Sigmoid colon (tissue), 7 donors: Measurements from ENCODE around the gene MET. TPM values are rescaled to one million over a fixed set of nuclear protein-coding genes. Genes with fewer than 3 reads are reported as not detected.
"Not testable (repeated sequence)": the region's sequence is repeated elsewhere in the genome, so short reads cannot be mapped to it uniquely, and the experiment has no call there.

Experiments used
- DNase-seq: peaks from one replicate; pipeline ENCODE4 v3.0.0-alpha.2; 2019
- H3K27ac ChIP-seq, 4 donors: fragments of 200-600 bp; sonication (generic); one replicate each; pipeline ENCODE4 v1.5.1; 2016 to 2019; ENCODE audit warnings: mild to moderate bottlenecking in 1 of 4
- H3K27me3 ChIP-seq, 3 donors: fragments of 200-600 bp; sonication (generic); one replicate each; pipeline ENCODE4 v1.5.1; 2019; ENCODE audit warnings: mild to moderate bottlenecking in 1 of 3
- H3K36me3 ChIP-seq, 4 donors: fragments of 200-600 bp; sonication (generic); one replicate each; pipeline ENCODE4 v1.5.1; 2016 to 2019
- H3K4me1 ChIP-seq, 4 donors: fragments of 200-600 bp; sonication (generic); one replicate each; pipeline ENCODE4 v1.5.1; 2017 to 2019
- H3K4me3 ChIP-seq, 4 donors: fragments of 200-600 bp; sonication (generic); one replicate each; pipeline ENCODE4 v1.5.1; 2017 to 2019; ENCODE audit warnings: mild to moderate bottlenecking in 2 of 4, moderate library complexity in 1 of 4
- H3K9me3 ChIP-seq, 4 donors: fragments of 200-600 bp in 3 of 4; sonication (generic) in 3 of 4; one replicate each; pipeline versions ENCODE4 v1.5.1 to v1.6.1; 2013 to 2019
- CTCF ChIP-seq, 4 experiments: fragments of 450-650 bp in 3 of 4; fragments of 200-600 bp in 1 of 4; IDR thresholded peaks; one replicate each; pipeline ENCODE4 v1.5.1; 2016 to 2019; ENCODE audit warnings: antibody characterized with exemption in 4 of 4, mild to moderate bottlenecking in 3 of 4, moderate library complexity in 2 of 4
- EP300 ChIP-seq, 4 donors: sonication (generic); formaldehyde crosslinking; IDR thresholded peaks; one replicate each; pipeline ENCODE4 v1.6.1; 2017; ENCODE audit warnings: antibody characterized with exemption in 4 of 4
- POLR2A ChIP-seq, 2 donors: fragments of 450-650 bp; IDR thresholded peaks; one replicate each; pipeline ENCODE4 v1.6.1; 2016; ENCODE audit warnings: antibody characterized with exemption in 2 of 2, mild to moderate bottlenecking in 2 of 2, moderate library complexity in 2 of 2
- POLR2AphosphoS5 ChIP-seq, 4 donors: sonication (generic); formaldehyde crosslinking; IDR thresholded peaks; one replicate each; pipeline ENCODE4 v1.6.1; 2017; ENCODE audit warnings: antibody characterized with exemption in 4 of 4
- WGBS, 2 donors: extraction: QIAGEN DNeasy Blood & Tissue Kit; methylation state at CpG; one replicate each; pipeline ENCODE4 v1.1.7; 2013; 5-methylcytosine and 5-hydroxymethylcytosine counted together
- intact Hi-C: fragments of 100-400 bp; cut with DNase I; formaldehyde crosslinking; loops from one replicate; pipeline ENCODE4 v1.15.1; 2023
- polyA plus RNA-seq, 3 donors: library from polyadenylated mRNA; stranded (reverse); fragments of 200-250 nt; gene quantifications; one replicate each; pipeline ENCODE4 v1.2.3, GENCODE V29; 2013
- total RNA-seq, 4 donors: library from RNA; depleted of rRNA; stranded (reverse); fragments of >200 nt; gene quantifications; one replicate each; pipeline ENCODE4 v1.1.0, GENCODE V29; 2016
- donor health status: healthy with polysubstance abuse.
- donor health status: Bipolar disorder and iron deficiency.
- donor health status: healthy.

The MET gene
- total and polyA plus RNA-seq, 7 donors, result 1.2 to 21.6 (median 15.9) TPM

- Histone ChIP-seq H3K27me3 (no peaks in the 10 kb centered on the region), H3K27ac (no peak overlapping the region), H3K9me3 (no peaks in the 10 kb centered on the region), H3K4me3 (no peak overlapping the region), H3K4me1 (peaks cover 0 to 32% (median 14%) of the 10 kb centered on the region in 4 donors), H3K36me3 (no peaks in the 10 kb centered on the region)
- intact Hi-C loops, result no loop called here
- TF ChIP-seq POLR2A (IDR thresholded peaks at IDR 0.05) (no peak), POLR2AphosphoS5 (IDR thresholded peaks at IDR 0.05) (peak in 1 of 4 donors; percentile 41), CTCF (IDR thresholded peaks at IDR 0.05) (no peak)
- DNase-seq, result peak; percentile 78
- 16 to 60% methylated on average over 10 of the region's 10 CpGs for WGBS, 2 donors
Observed at GRCh38 chr7:116630932-116631671, 40.9 kb upstream of the MET start.

- no peak for DNase-seq
- WGBS, 2 donors, result 85 to 92% methylated on average over 2 of the region's 2 CpGs
- peaks cover 0 to 32% (median 14%) of the 10 kb centered on the region in 4 donors for H3K4me1 ChIP-seq
- no peak for TF ChIP-seq POLR2AphosphoS5 (IDR thresholded peaks at IDR 0.05)
- no peak for TF ChIP-seq POLR2A (IDR thresholded peaks at IDR 0.05)
- TF ChIP-seq CTCF (IDR thresholded peaks at IDR 0.05), result no peak
- no peak for TF ChIP-seq EP300 (IDR thresholded peaks at IDR 0.05)
- no peaks in the 10 kb centered on the region for H3K9me3 ChIP-seq
- intact Hi-C loops, result no loop called here
- no peak overlapping the region for H3K4me3 ChIP-seq
- H3K27ac ChIP-seq, result no peak overlapping the region
- H3K36me3 ChIP-seq, result no peaks in the 10 kb centered on the region
- H3K27me3 ChIP-seq, result no peaks in the 10 kb centered on the region
Observed at GRCh38 chr7:116631676-116632075, 40.3 kb upstream of the MET start.

GRCh38 chr7:116632384-116632783 is 39.6 kb upstream of the MET start:
- WGBS, 2 donors, result 86 to 89% methylated on average over 1 of the region's 1 CpG
- Histone ChIP-seq H3K36me3 (no peaks in the 10 kb centered on the region), H3K4me1 (peaks cover 0 to 32% (median 16%) of the 10 kb centered on the region in 4 donors), H3K9me3 (no peaks in the 10 kb centered on the region), H3K27me3 (no peaks in the 10 kb centered on the region), H3K4me3 (no peak overlapping the region), H3K27ac (no peak overlapping the region)
- no peak for TF ChIP-seq EP300 (IDR thresholded peaks at IDR 0.05)
- DNase-seq, result no peak
- intact Hi-C loops, result no loop called here

GRCh38 chr7:116633131-116633988 is 38.6 kb upstream of the MET start:
- WGBS, 2 donors, result 79 to 82% methylated on average over 13 of the region's 13 CpGs
- Histone ChIP-seq H3K27me3 (no peaks in the 10 kb centered on the region), H3K9me3 (no peaks in the 10 kb centered on the region), H3K27ac (no peak overlapping the region), H3K4me3 (no peak overlapping the region), H3K4me1 (peaks cover 0 to 28% (median 15%) of the 10 kb centered on the region in 4 donors), H3K36me3 (no peaks in the 10 kb centered on the region)
- TF ChIP-seq POLR2A (IDR thresholded peaks at IDR 0.05) (no peak), EP300 (IDR thresholded peaks at IDR 0.05) (no peak), POLR2AphosphoS5 (IDR thresholded peaks at IDR 0.05) (no peak), CTCF (IDR thresholded peaks at IDR 0.05) (no peak)
- intact Hi-C loops, result no loop called here
- DNase-seq, result no peak

- H3K27me3 ChIP-seq, result no peaks in the 10 kb centered on the region
- 43 to 72% methylated on average over 4 of the region's 4 CpGs for WGBS, 2 donors
- no peak overlapping the region for H3K4me3 ChIP-seq
- TF ChIP-seq EP300 (IDR thresholded peaks at IDR 0.05), result no peak
- TF ChIP-seq POLR2AphosphoS5 (IDR thresholded peaks at IDR 0.05), result no peak
- no peak for TF ChIP-seq CTCF (IDR thresholded peaks at IDR 0.05)
- no peak for TF ChIP-seq POLR2A (IDR thresholded peaks at IDR 0.05)
- intact Hi-C loops, result no loop called here
- DNase-seq, result no peak
- H3K27ac ChIP-seq, result no peak overlapping the region
- H3K4me1 ChIP-seq, result peaks cover 0 to 3% (median 0%) of the 10 kb centered on the region in 4 donors
- no peaks in the 10 kb centered on the region for H3K36me3 ChIP-seq
- H3K9me3 ChIP-seq, result no peaks in the 10 kb centered on the region
Observed at GRCh38 chr7:116636997-116637396, 35.0 kb upstream of the MET start.

- intact Hi-C loops, H3K36me3 ChIP-seq: not testable (repeated sequence)
- 97 to 98% methylated on average over 29 of the region's 29 CpGs for WGBS, 2 donors
Observed at GRCh38 chr7:116638592-116638991, 33.4 kb upstream of the MET start.

More at GRCh38 chr7:116638592-116638991, 33.4 kb upstream of the MET start:
- not testable (repeated sequence) for H3K4me3 ChIP-seq, H3K4me1 ChIP-seq, H3K27me3 ChIP-seq, H3K27ac ChIP-seq, DNase-seq, H3K9me3 ChIP-seq
